ELF-1 (cell line): ENCODE measurements around the gene HNF1B.
"Not testable (repeated sequence)": the region's sequence is repeated elsewhere in the genome, so short reads cannot be mapped to it uniquely, and the experiment has no call there.

Source experiments
- DNase-seq: peaks from one replicate; pipeline ENCODE4 v3.0.0-alpha.2; 2016; ENCODE audit warnings: low read depth, low spot score

Gene HNF1B

DNA sequence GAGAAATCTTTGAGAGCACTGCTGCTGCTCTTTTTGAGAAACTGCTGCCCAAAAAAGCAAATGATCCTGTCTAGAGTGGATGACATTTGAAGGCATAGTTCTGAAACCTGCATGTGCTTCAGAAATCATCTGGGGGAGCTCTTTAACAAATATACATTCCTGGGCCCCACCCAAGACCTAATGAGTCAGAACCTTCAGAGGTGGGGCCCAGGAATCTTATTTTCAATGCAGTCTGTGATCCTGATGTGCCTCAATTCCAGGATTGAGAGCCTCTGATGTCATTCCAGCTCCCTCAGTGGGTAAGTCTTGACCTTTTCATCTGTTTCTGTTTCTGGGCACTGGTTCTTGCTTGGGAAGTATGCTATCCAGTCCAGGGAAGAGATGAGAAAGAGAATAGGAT lies 42.3 kb downstream of the HNF1B start:
- no peak for DNase-seq

DNA sequence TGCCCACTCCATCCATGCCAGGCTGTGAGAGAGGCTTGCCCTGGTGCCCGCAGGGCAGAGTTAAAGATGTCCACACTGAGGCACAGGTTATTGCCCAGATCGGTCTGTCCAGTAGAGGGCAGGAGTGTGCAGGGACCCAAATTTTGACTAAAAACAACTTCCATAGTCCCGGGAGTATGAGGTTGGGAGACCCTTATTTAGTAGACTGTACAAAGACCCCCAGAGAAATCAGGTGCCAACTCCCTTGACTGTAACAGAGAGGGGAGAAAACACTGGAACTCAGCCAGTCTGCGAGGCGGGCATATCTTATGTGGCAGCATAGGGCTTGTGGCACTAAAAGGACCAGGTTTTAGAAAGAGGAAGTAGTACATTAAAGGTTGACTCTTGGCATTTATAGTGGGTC lies 43.4 kb downstream of the HNF1B start:
- DNase-seq: peak; percentile 41

DNA sequence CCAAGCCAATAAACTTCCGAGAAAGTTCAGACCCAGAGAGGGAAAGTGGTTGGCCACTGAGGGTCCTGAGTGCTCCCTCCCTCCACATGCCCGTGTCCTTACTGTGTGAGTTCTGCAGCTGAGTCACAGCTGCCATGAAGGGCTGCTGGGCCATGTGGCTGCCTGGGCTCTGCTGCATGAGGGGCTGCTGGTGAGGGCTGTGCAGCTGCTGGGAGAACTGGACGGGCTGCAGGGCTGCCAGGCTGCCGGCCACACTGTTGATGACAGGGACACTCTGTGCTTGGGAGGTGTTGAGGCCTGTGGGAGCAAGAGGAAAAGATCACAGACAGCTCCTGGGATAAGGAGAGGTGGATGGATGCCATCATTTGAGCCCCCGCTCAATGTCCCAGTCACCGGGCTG lies 44.0 kb downstream of the HNF1B start:
- DNase-seq: no peak

DNA sequence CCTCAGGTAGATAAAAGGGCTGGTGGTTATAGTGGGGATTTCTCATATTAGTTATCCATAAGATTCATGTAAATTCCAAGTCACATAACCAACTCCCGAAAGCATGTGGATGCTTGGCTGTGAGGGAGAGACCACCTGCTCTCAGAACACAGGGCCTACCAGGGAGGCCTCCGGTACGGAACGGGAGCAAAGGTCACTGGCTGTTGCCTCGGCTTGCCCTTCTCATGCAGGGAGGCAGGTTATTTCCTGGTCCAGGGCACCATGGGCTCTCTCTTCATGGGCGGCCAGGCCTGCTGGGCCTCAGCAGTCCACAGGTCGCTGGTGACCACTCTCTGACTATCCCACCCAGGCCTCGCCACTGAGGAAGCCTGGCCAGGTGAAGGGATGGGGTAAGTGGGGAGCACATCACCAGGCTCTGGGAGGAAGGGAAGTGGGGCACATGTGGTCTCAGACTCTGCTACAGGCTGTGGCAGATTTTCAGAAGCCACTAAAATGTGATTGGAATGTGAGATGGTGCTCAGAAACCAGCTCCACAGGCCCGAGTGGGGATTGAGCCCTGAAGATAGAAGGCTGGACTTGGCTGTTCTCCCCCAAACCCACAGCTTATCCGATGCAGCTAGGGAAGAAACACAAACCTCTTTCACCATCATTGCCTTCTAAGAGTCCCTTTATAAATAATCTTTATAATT lies 45.4 kb downstream of the HNF1B start:
- DNase-seq: no peak

DNA sequence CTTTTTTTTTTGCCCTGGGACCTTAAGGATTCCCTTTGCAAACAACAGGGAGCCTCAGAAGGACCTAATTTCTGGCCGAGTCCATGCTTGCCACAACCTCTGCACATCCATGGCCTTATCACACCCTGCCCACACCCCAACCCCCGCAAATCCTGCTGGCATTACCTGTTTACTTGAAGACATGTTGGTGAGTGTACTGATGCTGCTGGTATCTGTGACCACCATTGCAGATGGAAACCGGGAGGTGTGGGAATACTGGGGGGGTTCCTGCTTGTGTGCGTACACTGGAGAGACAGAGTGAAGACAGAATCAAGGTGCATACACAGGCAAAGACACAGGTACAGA lies 46.0 kb downstream of the HNF1B start:
- DNase-seq: no peak

DNA sequence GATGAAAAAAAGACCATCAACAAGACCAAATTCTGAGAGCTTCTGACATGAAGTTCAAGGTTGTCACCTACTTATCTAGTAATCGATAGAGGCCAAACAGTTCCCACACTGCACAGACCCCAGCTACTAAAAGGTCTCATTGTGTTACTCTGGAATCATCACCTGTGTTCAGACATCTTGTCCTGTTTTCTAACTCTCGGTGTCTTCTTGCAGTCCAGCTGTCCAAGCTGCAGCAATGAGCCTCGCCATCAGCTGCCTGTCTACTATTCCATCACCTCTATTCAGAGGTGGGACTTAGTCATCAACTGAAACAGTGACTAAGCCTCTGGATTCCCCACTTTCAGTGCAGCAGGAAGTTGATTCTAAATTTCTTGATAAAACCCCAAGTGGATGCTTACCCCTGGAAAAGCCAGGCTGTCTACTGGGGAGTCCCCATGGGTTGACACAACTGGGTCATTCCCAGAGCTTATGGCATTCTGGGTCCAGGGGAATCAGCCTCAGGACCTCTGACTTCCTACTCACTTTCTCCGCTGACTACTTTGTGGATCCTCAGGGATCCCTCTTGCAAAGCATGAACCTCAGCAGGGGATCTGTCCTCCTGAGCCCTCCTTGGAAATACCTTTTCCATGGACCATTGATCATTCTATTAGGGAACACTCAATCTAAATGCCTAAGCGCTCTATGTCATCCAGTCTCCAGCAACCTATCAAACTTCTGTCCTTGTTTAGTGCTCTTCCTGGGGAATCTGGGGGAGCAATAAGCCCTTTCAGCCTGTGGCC lies 46.5 kb downstream of the HNF1B start:
- DNase-seq: no peak

DNA sequence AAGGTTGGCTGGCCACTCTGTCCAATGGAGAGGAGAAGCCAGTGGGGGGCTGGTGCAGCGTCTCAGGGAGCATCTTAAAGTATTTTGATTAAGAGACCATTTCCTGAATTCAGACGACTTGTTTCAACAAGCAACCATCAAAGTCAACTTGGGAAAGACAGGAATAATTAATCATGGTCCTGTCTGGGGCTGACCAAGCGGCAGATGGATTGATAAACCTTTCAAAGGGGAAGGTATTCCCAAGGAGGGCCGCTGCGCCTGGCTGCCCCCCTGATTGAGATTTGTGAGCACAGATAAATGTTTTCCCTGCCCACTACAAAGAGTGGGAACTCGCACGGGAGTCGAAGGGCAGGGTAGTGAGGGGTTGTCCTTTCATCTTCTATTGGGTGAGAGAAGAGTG lies 47.5 kb downstream of the HNF1B start:
- no peak for DNase-seq

DNA sequence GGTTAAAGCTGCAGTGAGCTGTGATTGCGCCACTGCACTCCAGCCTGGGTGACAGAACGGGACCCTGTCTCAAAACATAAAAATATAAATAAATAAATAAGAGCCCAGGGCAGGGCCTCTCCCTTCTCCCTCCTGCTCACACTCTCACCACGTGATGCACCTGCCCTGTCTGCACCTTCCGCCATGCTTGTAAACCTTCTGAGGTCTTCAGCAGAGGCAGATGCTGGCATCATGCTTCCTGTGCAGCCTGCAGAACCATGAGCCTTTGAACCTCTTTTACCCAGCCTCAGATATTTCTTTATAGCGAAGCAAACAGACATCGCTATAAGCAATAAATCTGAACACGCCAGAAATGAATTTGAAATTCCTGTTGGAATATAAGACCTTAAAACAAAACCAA lies 48.5 kb downstream of the HNF1B start:
- DNase-seq: no peak

DNA sequence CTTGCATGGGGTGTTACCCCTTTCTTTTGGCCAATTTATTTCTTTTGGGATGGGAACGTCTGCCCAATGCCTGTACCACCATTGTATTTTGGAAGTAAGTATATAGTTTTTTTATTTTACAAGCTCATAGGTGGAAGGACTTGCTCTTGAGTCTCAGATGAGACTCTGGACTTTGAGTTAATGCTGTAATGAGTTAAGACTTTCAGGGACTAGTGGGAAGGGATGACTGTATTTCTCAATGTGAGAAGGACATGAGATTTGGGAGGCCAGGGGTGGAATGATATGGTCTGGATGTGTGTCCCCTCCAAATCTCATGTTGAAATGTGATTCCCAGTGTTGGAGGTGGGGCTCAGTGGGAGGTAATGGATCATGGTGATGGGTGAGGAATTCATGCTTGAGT lies 49.1 kb downstream of the HNF1B start:
- DNase-seq: no peak

DNA sequence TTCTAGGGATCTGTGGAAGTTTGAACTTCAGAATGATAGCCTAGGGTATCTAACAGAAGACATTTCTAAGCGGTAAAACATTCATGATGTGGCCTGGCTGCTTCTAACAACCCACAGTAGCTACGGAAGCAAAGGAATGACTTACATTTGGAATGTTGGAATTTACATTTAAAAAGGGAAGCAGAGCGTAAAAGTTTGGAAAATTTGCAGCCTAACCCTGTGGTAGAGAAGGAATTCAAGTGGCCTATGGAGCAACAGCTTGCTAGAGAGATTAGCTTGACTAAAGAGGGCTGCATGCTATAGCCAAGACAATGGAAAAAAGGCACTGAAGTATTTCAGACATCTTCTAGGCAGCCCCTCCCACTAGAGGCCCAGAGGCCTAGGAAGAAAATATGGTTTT lies 50.1 kb downstream of the HNF1B start:
- no peak for DNase-seq

DNA sequence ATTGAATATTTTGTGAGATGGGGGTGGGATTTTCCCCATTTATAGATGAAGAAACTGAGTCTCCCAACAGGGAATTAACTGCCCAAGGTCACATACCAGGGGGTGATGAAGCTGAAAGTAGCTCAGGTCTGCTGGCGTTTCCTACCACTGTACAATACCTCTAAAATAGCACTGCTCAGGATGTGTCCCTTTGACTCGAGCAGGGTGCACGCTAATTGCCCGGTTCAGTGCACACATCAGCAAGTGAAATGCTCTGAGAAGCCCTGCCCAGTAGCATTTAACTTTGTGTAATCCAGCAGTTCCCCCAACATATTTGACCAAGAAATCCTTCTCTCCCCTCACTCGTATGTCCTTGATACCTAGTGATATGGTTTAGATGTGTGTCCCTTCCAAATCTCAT lies 51.5 kb downstream of the HNF1B start:
- DNase-seq: no peak

DNA sequence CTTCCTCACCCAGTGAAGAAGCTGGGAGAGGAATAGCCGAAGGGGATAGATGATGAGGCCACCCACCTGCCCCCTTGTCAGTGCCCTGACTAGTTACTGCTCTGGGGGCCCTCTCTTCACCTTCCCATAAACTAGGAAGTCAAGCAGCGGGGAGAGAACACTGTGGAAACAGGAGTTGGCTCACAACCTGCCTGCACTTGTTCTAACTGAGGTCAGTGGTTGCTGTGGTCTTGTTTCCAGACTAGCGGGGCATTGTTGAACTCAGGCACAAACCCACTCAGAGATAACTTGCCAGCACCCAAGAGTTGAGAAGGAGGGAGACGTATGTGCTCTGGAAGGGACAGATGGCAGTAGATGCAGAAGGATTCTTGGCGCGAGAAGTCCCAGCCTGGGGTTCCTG lies 53.1 kb downstream of the HNF1B start:
- no peak for DNase-seq

DNA sequence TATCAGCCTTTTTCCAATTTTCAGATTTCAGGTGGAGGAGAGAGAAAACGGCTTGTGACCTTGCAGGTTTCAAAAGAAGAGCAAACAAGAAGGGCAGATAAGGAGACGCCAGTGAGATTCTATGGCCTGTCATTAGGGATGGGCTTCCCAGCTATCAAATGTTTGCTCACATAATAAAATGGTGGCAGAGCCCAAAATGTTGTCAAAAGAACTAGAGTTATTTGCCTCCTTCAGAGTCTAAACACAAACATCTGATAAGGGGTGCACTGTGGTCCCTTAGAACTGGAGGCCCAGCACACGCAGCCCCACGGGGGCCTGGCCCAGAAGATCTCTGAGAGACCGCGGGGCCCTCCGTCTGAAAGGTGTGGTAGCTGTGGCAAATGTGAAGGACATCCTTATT lies 55.5 kb downstream of the HNF1B start:
- no peak for DNase-seq

DNA sequence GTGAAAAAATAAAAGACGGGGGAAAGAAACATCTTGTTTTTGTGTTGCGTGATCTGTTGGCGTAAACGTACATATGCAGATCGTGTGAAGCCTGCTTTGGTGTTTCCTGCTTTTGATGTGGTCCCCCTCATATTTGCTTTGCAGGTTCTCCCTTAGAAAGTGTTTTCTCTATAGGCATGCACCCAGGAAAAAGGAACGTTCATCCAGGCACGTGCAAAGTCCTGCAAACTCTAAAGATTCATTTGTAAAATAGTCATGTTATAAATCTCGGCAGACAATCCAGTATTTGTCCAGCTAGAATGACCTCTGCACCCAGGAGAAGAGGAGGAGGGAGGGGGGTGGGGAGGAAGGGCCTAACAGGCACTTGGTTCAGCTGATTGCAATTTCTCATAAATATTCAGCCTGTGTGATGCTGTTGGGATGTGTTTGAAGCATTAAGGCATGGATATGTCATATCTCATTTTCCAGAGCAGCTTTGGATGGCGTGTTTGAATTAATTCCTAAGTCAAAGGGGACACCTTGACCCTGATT lies 61.3 kb downstream of the HNF1B start:
- no peak for DNase-seq

DNA sequence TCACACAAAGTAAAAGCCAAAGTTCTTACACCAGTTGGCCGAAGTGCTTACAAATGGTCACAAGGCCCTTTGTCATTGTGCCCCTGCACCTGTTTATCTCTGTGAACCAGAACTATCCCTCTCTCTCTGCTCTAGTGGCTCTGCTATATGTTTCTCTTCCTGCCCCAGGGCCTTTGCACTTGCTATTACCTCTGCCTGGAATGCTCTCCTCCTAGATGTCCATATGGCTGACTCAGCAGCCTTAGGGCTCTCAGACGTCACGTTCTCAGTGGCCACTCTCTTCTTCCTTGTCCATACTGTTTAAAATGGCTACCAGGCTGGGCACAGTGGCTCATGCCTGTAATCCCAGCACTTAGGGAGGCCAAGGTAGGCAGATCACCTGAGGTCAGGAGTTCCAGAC lies 62.9 kb downstream of the HNF1B start:
- DNase-seq: no peak

DNA sequence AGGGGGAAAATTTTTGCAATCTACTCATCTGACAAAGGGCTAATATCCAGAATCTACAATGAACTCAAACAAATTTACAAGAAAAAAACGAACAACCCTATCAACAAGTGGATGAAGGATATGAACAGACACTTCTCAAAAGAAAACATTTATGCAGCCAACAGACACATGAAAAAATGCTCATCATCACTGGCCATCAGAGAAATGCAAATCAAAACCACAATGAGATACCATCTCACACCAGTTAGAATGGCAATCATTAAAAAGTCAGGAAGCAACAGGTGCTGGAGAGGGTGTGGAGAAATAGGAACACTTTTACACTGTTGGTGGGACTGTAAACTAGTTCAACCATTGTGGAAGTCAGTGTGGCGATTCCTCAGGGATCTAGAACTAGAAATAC lies 64.9 kb downstream of the HNF1B start:
- not testable (repeated sequence) for DNase-seq

DNA sequence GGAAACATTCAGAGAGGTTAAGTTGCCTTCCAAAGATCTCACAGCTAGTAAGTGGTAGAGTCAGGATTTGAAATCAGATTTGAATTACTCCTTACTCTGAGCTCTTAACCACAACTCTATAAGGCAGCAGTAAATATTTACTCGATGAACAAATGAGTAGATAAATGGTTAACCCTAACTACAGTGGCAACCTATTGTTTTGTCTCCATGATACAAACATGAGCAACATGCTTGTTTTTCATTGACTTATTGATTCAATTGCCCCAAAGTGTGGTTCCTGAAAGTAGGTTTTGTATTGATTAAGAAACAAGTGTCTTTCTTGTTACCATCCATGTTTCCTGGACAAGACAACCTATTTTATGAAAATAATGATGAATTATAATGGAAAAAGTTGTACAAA lies 66.8 kb downstream of the HNF1B start:
- DNase-seq: no peak

DNA sequence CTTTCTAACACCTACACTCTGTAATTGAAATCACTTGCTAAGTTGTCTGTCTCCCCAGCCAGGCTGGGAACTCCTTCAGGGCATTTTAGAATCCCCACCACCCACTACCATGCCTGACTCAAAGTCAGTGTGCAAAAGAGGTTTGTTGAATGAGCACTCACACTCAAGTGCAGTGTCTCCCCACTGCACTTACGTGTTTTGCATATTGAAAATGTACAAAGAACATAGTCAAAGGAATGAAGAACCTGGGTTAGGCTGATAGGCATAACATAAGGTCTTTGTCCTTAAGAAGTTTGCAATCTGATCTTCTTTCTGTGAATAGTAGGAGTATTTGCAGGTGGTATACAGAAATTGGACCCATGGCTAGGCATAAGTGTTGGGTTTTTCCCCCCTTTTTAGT lies 67.8 kb downstream of the HNF1B start:
- DNase-seq: no peak

DNA sequence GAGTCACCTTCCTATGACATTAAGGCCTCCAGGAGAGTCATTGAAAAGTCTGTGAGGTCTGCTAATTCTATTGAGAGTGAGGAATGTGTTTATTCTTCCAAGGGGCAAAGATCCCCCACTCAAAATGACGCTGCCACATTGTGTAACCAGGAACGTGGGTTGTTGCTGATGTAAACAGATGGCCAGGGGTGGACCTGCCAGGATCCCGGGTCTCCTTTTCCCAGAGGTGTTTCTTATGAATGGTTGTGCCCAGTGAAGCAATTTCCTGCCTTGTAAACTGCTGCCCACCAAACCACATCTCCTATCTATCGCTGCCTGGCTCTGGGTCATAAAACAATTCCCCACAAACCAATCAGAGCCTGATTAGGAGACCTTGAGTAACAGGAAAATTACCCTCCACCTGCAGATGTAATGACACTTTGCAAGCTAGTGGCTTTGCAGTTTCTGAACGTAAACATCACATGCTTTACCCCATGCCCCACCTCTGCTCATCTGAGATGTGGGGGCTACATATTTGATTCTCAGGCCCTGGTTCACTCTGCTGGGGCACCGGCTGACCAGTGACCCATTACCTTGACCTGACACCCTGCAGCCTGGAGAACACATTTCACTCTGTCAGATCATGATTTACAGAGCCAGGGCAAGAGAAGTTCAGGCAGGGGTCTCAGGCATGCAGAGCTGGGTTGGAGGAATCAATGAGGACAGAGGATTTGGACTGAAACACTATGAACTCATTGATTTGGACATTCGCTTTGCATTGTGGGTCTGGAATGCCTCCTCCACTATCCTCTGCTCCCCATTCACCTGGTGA lies 68.5 kb downstream of the HNF1B start:
- no peak for DNase-seq

DNA sequence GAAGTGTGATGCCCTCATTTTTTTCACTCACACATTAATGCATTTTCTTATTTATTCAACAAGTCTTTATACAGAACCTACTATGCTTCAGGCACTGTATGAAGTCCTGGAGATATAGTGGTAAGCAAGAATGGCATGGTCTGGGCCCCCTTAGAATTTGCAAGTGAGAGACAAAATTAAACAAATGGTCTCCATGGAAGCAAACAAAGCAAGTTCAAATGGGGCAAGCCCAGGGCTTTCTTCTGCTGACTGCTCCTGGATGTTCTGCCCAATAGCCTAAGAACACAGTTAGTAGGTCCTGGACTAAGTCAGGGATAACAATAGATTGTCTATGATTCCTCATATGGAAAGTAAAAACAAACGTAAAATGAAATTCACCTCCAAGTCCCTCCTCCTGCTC lies 70.3 kb downstream of the HNF1B start:
- DNase-seq: no peak

DNA sequence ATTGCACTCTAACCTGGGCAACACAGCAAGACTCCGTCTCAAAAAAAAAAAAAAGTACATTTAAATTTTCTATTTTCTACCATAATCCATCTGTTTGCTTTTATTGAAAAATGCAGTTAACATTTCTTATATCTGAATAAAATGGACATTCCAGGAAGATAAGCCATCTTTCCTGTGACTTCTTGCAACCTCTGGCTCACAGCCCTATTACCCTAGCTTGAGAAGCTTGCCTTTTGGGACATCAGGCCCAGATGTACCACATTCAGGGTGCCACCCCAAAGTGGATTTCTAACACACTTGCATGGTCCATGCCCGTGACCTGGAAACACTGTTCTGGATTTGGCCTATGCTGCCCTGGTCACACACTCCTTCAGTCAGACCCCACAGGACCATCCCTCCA lies 71.5 kb downstream of the HNF1B start:
- no peak for DNase-seq

DNA sequence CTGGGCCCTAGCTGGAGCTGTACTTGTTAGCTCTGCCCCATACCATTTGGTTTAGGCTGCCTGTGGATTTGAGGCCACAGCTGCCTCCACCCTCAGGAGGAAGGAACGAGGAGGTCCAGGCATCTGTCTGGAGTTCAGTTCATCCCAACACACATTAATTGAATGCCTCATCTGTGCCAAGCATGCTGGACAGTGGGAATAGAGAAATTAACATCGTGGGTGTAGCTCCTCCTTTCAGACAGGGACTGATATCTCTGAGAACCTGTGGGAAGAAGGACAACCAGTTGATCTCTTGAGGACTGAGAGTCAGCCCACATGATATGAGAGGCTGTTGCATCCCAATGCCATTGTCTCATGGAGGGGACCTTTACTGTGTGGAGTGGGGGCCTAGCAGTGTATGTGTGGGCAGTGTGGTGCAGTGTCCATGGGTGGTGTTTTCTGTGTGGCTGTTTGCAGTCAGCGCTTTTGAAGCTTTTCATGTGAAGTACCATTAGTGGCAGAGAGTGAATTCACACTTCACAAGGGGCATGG lies 72.2 kb downstream of the HNF1B start:
- DNase-seq: no peak
